Activated CD4-positive, alpha-beta T cell treated with anti-CD3 and anti-CD28 coated beads for 36 hours (primary cell): ENCODE data around the gene PDGFC. TPM values are rescaled to one million over a fixed set of nuclear protein-coding genes. Genes with fewer than 3 reads are reported as not detected.

Experiments
- ATAC-seq: fragments of 200-7000 bp; cut with Tn5 transposase; one replicate; pipeline ENCODE4 v1.10.0; 2021; ENCODE audit warnings: mild to moderate bottlenecking, moderate library complexity
- CTCF ChIA-PET: fragments of 350-600 bp; sonication (Branson Sonifier 250); formaldehyde crosslinking; loops from one replicate; lab custom pipeline; 2021; ENCODE audit warnings: antibody characterized with exemption; lab: Charles Lee
- POLR2A ChIA-PET: fragments of 350-600 bp; sonication (Branson Sonifier 250); formaldehyde crosslinking; loops from one replicate; lab custom pipeline; 2021; ENCODE audit warnings: antibody characterized with exemption, inconsistent platforms; lab: Charles Lee
- DNase-seq: peaks from one replicate; pipeline ENCODE4 v3.0.0-alpha.2; 2020
- H3K27ac Mint-ChIP-seq: one replicate; pipeline ENCODE4 v1.8.0; 2021; ENCODE audit warnings: mixed read lengths
- H3K27me3 Mint-ChIP-seq: one replicate; pipeline ENCODE4 v1.8.0; 2021; ENCODE audit warnings: mixed read lengths
- H3K36me3 Mint-ChIP-seq: one replicate; pipeline ENCODE4 v1.8.0; 2021; ENCODE audit warnings: low read depth, mixed read lengths
- H3K4me1 Mint-ChIP-seq: one replicate; pipeline ENCODE4 v1.8.0; 2021; ENCODE audit warnings: mixed read lengths
- H3K4me3 Mint-ChIP-seq: one replicate; pipeline ENCODE4 v1.8.0; 2021; ENCODE audit warnings: mild to moderate bottlenecking, moderate library complexity, mixed read lengths
- H3K9me3 Mint-ChIP-seq: one replicate; pipeline ENCODE4 v1.8.0; 2021; ENCODE audit warnings: low read depth, mixed read lengths
- intact Hi-C, 2 experiments: fragments of 100-400 bp; cut with DNase I in 1 of 2; cut with micrococcal nuclease in 1 of 2; formaldehyde crosslinking; loops; one replicate each; pipeline versions ENCODE4 v1.14.2 to v1.15.1; 2022 to 2024; cut with DNase I, micrococcal nuclease
- total RNA-seq, 2 experiments: library from RNA; stranded (reverse); gene quantifications; one replicate each; pipeline ENCODE4 v1.2.3, GENCODE V29; 2021

Gene PDGFC
- total RNA-seq, 2 experiments from 2014 or later: not detected

GRCh38 chr4:156794863-156795262 is 176.7 kb downstream of the PDGFC start:
- Mint-ChIP-seq H3K9me3 (no peaks in the 10 kb centered on the region), H3K27ac (no peak overlapping the region), H3K4me3 (no peak overlapping the region), H3K36me3 (no peaks in the 10 kb centered on the region), H3K4me1 (no peaks in the 10 kb centered on the region), H3K27me3 (no peaks in the 10 kb centered on the region)
- CTCF ChIA-PET: no interaction called here
- DNase-seq (no peak), ATAC-seq (no peak)
- intact Hi-C loops: no loop called here
- POLR2A ChIA-PET: no interaction called here

- H3K27me3 Mint-ChIP-seq: no peaks in the 10 kb centered on the region
- DNase-seq (no peak), ATAC-seq (no peak)
- no peak overlapping the region for H3K27ac Mint-ChIP-seq
- H3K9me3 Mint-ChIP-seq: no peaks in the 10 kb centered on the region
- CTCF ChIA-PET: no interaction called here
- H3K4me1 Mint-ChIP-seq: no peaks in the 10 kb centered on the region
- no peak overlapping the region for H3K4me3 Mint-ChIP-seq
- intact Hi-C loops: no loop called here
- POLR2A ChIA-PET: no interaction called here
- H3K36me3 Mint-ChIP-seq: no peaks in the 10 kb centered on the region
Observed at GRCh38 chr4:156792462-156793085, 179.0 kb downstream of the PDGFC start.

DNA sequence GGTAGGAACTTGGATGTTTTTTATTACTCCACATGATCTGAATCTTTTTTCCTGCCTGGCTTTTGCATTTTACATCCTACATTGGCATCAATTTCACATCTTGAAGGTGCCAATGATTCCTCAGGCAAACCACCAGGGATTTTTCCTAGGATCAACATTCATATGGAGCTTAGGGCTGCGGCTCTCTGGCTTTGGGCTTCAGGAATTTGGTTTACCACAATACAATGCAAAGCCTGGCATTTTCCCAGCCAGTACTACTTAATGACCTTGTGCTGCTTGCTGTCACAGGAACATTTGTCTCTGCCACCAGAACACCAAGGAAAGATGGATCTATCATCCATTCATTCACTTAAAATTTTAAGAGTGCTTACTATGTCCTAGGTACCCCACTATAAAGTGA is 180.7 kb downstream of the PDGFC start:
- Mint-ChIP-seq H3K4me3 (no peak overlapping the region), H3K9me3 (no peaks in the 10 kb centered on the region), H3K27me3 (no peaks in the 10 kb centered on the region), H3K27ac (no peak overlapping the region), H3K36me3 (no peaks in the 10 kb centered on the region), H3K4me1 (no peaks in the 10 kb centered on the region)
- intact Hi-C loops: no loop called here
- no peak for DNase-seq
- ATAC-seq: no peak
- CTCF ChIA-PET: interaction anchor here (0.6 kb wide), 1 partner anchor 314 kb away, joined by 5 read pairs; no protein-coding TSS in a partner anchor
- POLR2A ChIA-PET: interaction anchor here (0.6 kb wide), 1 partner anchor 9 kb away, joined by 3 read pairs; no protein-coding TSS in a partner anchor

DNA sequence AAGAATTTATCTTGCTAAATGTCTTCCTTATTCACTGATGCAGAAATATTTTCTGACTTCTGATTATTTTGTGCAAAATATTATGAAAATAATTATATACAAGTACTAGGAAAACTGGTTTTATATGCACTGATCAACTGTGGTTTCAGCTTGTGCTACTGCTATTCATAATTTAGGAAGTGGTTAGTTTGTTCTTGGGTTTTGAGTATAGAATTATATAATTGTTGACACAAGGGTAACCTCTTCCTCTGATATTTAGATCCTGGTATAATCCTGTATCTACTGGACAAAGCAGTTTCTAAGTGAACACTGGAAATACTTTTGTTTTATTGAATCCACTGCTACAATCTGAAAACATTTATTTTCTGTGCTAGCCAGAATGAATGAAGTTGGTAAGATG is 182.8 kb downstream of the PDGFC start:
- ChIA-PET POLR2A (no interaction called here), CTCF (no interaction called here)
- no peak for ATAC-seq
- H3K4me1 Mint-ChIP-seq: no peaks in the 10 kb centered on the region
- intact Hi-C loops: no loop called here
- no peak for DNase-seq
- no peaks in the 10 kb centered on the region for H3K36me3 Mint-ChIP-seq
- no peak overlapping the region for H3K27ac Mint-ChIP-seq
- H3K27me3 Mint-ChIP-seq: no peaks in the 10 kb centered on the region
- no peak overlapping the region for H3K4me3 Mint-ChIP-seq
- H3K9me3 Mint-ChIP-seq: no peaks in the 10 kb centered on the region

- intact Hi-C loops: no loop called here
- H3K4me3 Mint-ChIP-seq: no peak overlapping the region
- ATAC-seq: no peak
- H3K27me3 Mint-ChIP-seq: no peaks in the 10 kb centered on the region
- POLR2A ChIA-PET: no interaction called here
- H3K9me3 Mint-ChIP-seq: no peaks in the 10 kb centered on the region
- H3K27ac Mint-ChIP-seq: no peak overlapping the region
- CTCF ChIA-PET: no interaction called here
- no peak for DNase-seq
- H3K36me3 Mint-ChIP-seq: no peaks in the 10 kb centered on the region
- no peaks in the 10 kb centered on the region for H3K4me1 Mint-ChIP-seq
Observed at GRCh38 chr4:156786713-156787112, 184.9 kb downstream of the PDGFC start.

GRCh38 chr4:156784970-156785369 is 186.6 kb downstream of the PDGFC start:
- DNase-seq: no peak
- no peaks in the 10 kb centered on the region for H3K4me1 Mint-ChIP-seq
- CTCF ChIA-PET: no interaction called here

GRCh38 chr4:156783966-156784365 is 187.6 kb downstream of the PDGFC start:
- H3K36me3 Mint-ChIP-seq: no peaks in the 10 kb centered on the region
- ChIA-PET POLR2A (no interaction called here), CTCF (no interaction called here)
- DNase-seq (no peak), ATAC-seq (no peak)
- intact Hi-C loops: no loop called here
- no peaks in the 10 kb centered on the region for H3K27me3 Mint-ChIP-seq
- H3K27ac Mint-ChIP-seq: no peak overlapping the region
- no peaks in the 10 kb centered on the region for H3K9me3 Mint-ChIP-seq
- H3K4me1 Mint-ChIP-seq: no peaks in the 10 kb centered on the region
- no peak overlapping the region for H3K4me3 Mint-ChIP-seq

More at GRCh38 chr4:156784970-156785369, 186.6 kb downstream of the PDGFC start:
- no peak for ATAC-seq
- no peak overlapping the region for H3K4me3 Mint-ChIP-seq
- POLR2A ChIA-PET: no interaction called here
- H3K27me3 Mint-ChIP-seq: no peaks in the 10 kb centered on the region
- H3K27ac Mint-ChIP-seq: no peak overlapping the region
- intact Hi-C loops: no loop called here
- no peaks in the 10 kb centered on the region for H3K36me3 Mint-ChIP-seq
- H3K9me3 Mint-ChIP-seq: no peaks in the 10 kb centered on the region

DNA sequence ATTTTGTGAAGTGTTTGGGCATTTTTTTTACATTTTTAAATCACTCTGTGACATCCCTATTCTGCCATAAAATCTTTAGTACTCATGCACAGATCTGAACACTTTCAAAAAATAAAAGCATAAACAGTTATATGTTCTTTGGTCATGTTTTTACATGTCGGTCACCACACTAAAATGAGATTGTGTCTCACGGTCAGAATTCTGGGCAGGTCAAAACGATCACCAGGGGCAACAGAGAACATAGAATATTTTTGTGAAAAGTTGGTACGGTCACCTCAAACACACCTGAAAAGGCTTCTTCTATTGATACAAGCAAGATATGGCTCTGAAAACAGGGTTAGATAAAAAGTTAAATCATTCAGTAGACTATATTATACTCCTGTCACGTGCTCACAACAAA is 189.1 kb downstream of the PDGFC start:
- H3K27ac Mint-ChIP-seq: no peak overlapping the region
- ChIA-PET POLR2A (no interaction called here), CTCF (no interaction called here)
- no peak overlapping the region for H3K4me3 Mint-ChIP-seq
- no peaks in the 10 kb centered on the region for H3K4me1 Mint-ChIP-seq
- ATAC-seq: no peak
- no peaks in the 10 kb centered on the region for H3K36me3 Mint-ChIP-seq
- no peak for DNase-seq
- H3K27me3 Mint-ChIP-seq: no peaks in the 10 kb centered on the region
- intact Hi-C loops: no loop called here
- no peaks in the 10 kb centered on the region for H3K9me3 Mint-ChIP-seq

- Mint-ChIP-seq H3K4me1 (no peaks in the 10 kb centered on the region), H3K4me3 (no peak overlapping the region), H3K36me3 (no peaks in the 10 kb centered on the region), H3K27me3 (no peaks in the 10 kb centered on the region), H3K27ac (no peak overlapping the region), H3K9me3 (no peaks in the 10 kb centered on the region)
- POLR2A ChIA-PET: no interaction called here
- intact Hi-C loops: no loop called here
- DNase-seq (no peak), ATAC-seq (no peak)
- CTCF ChIA-PET: no interaction called here
Observed at GRCh38 chr4:156781852-156782251, 189.7 kb downstream of the PDGFC start.

DNA sequence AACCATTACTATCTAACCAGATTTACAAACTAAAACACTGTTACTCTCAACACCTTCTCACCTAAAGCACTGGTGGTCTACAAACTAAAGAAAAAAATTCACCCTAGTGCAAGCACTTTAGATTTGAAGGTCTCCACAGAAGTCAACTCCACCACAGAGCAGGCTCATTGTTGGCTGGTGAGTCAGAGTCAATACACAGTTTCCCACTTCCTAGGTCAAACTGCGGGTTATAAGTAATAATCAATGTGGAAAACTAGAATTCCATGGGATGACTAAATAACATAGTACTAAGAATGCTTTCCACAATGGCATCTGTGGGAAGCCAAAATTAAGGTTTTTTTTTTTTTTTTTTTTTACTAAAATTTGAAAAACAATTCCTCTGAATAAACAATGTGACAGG is 191.8 kb downstream of the PDGFC start:
- Mint-ChIP-seq H3K27me3 (no peaks in the 10 kb centered on the region), H3K36me3 (no peaks in the 10 kb centered on the region), H3K27ac (no peak overlapping the region), H3K4me1 (no peaks in the 10 kb centered on the region), H3K9me3 (no peaks in the 10 kb centered on the region), H3K4me3 (no peak overlapping the region)
- intact Hi-C loops: no loop called here
- POLR2A ChIA-PET: no interaction called here
- CTCF ChIA-PET: no interaction called here
- DNase-seq (no peak), ATAC-seq (no peak)

DNA sequence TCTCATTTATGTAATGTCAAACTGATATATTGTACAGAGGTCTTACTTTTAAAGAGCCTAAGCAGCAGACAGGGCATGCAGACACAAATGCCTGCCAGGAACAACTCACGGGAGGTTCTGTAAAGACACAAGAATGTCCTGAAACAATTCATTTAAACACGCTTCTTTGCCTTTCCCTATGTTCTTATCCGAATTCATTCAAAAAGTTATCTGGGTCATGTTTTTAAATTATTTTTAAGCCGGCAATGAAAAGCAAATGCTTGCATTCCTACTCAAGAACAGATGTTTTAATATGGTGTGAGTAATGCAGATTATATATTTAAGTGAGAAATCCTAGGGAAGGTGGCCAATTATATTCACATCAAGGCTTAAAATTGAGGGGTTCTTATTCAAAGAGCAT is 192.6 kb downstream of the PDGFC start:
- Mint-ChIP-seq H3K27ac (no peak overlapping the region), H3K27me3 (no peaks in the 10 kb centered on the region), H3K4me3 (no peak overlapping the region), H3K4me1 (no peaks in the 10 kb centered on the region), H3K9me3 (no peaks in the 10 kb centered on the region), H3K36me3 (no peaks in the 10 kb centered on the region)
- ChIA-PET POLR2A (no interaction called here), CTCF (no interaction called here)
- DNase-seq (no peak), ATAC-seq (no peak)
- intact Hi-C loops: no loop called here

DNA sequence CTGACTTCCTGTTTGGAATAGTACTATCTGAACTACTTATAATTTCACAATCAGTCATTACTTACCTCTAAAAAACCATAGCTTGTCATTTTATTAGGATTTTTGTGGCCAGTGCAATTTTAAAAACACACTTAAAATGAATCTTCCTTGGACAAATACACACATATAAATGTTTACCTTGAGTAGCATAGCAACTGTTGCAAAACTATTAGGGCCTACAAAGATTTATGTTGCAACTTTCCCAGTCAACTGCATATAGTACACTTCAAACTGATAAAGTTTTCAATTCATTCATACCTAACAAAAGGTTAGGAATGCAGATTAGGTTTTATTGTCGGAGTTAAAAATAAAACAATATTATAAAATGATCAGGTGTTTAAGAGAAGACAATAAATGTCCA is 193.0 kb downstream of the PDGFC start:
- H3K27ac Mint-ChIP-seq: no peak overlapping the region
- H3K4me3 Mint-ChIP-seq: no peak overlapping the region
- ChIA-PET POLR2A (no interaction called here), CTCF (no interaction called here)
- ATAC-seq (no peak), DNase-seq (no peak)
- H3K27me3 Mint-ChIP-seq: no peaks in the 10 kb centered on the region
- no peaks in the 10 kb centered on the region for H3K36me3 Mint-ChIP-seq
- H3K9me3 Mint-ChIP-seq: no peaks in the 10 kb centered on the region
- intact Hi-C loops: no loop called here
- no peaks in the 10 kb centered on the region for H3K4me1 Mint-ChIP-seq
